PFSK-1 (cell line): ENCODE measurements around the gene TNNT2.

ENCODE experiments used
- FOXP2 ChIP-seq: optimal IDR thresholded peaks from 2 replicates; pipeline ENCODE3; 2011; ENCODE audit warnings: borderline replicate concordance, control low read depth, inconsistent platforms; ENCODE audit not compliant: insufficient read depth; ENCODE audit errors: extremely low read length, extremely low read depth
- POLR2AphosphoS5 ChIP-seq: IDR thresholded peaks from 2 replicates; pipeline ENCODE4 v1.6.1; 2012; ENCODE audit warnings: low read depth, mild to moderate bottlenecking, control low read depth, low read length, moderate library complexity
- REST ChIP-seq, 2 experiments: IDR thresholded peaks; 2 replicates each; pipeline versions ENCODE4 v1.6.1 to v1.8.0; 2011 to 2012; ENCODE audit warnings: low read depth in 2 of 2, low read length in 2 of 2, control low read depth in 1 of 2, inconsistent platforms in 1 of 2, mild to moderate bottlenecking in 1 of 2, moderate library complexity in 1 of 2; ENCODE audit not compliant: insufficient read depth in 1 of 2
- SIN3A ChIP-seq: IDR thresholded peaks from 2 replicates; pipeline ENCODE4 v1.6.1; 2012; ENCODE audit warnings: mild to moderate bottlenecking, low read length, moderate library complexity, borderline replicate concordance; ENCODE audit not compliant: insufficient read depth
- TAF1 ChIP-seq: IDR thresholded peaks from 2 replicates; pipeline ENCODE4 v1.6.1; 2012; ENCODE audit warnings: low read length, control low read depth, borderline replicate concordance; ENCODE audit not compliant: insufficient read depth

Gene TNNT2

GRCh38 chr1:201391225-201391624, 13.7 kb upstream of the TNNT2 start:
- no peak for TF ChIP-seq SIN3A
- TF ChIP-seq FOXP2: no peak
- TF ChIP-seq REST (IDR thresholded peaks at IDR 0.05; ENCODE audit: insufficient read depth in 1 of 2, low read depth in 2 of 2, low read length in 2 of 2): no peak
- no peak for TF ChIP-seq TAF1
- TF ChIP-seq POLR2AphosphoS5: no peak

GRCh38 chr1:201389051-201389450, 11.6 kb upstream of the TNNT2 start:
- TF ChIP-seq FOXP2 (no peak), SIN3A (no peak), TAF1 (no peak), REST (IDR thresholded peaks at IDR 0.05; ENCODE audit: insufficient read depth in 1 of 2, low read depth in 2 of 2, low read length in 2 of 2) (no peak), POLR2AphosphoS5 (no peak)

- TF ChIP-seq REST (IDR thresholded peaks at IDR 0.05; ENCODE audit: insufficient read depth in 1 of 2, low read depth in 2 of 2, low read length in 2 of 2): no peak
These were observed 8.7 kb upstream of the TNNT2 start for GRCh38 chr1:201386208-201386607.

- no peak for TF ChIP-seq SIN3A
- TF ChIP-seq REST (IDR thresholded peaks at IDR 0.05; ENCODE audit: insufficient read depth in 1 of 2, low read depth in 2 of 2, low read length in 2 of 2): no peak
- TF ChIP-seq FOXP2: no peak
- no peak for TF ChIP-seq TAF1
- no peak for TF ChIP-seq POLR2AphosphoS5
These were observed 7.9 kb upstream of the TNNT2 start for GRCh38 chr1:201385299-201385891.

GRCh38 chr1:201384406-201384782, 6.9 kb upstream of the TNNT2 start:
- TF ChIP-seq TAF1 (no peak), FOXP2 (no peak), SIN3A (no peak), REST (IDR thresholded peaks at IDR 0.05; ENCODE audit: insufficient read depth in 1 of 2, low read depth in 2 of 2, low read length in 2 of 2) (no peak), POLR2AphosphoS5 (no peak)
